ENCODE measurements around the gene FBXW2. TPM values are rescaled to one million over a fixed set of nuclear protein-coding genes. Genes with fewer than 3 reads are reported as not detected.

Gene FBXW2
- total and polyA plus RNA-seq, 2 donors (not counting 1 experiment from before 2014, with no cell fraction given): 33.5 to 77.5 TPM

- Histone ChIP-seq H3K79me2 (ENCODE audit: control insufficient read depth, insufficient read depth, low read length) (peaks cover 46% of the 10 kb centered on the region), H3K27ac (ENCODE audit: insufficient read depth, low read length) (no peak overlapping the region), H3K27me3 (ENCODE audit: control insufficient read depth, insufficient read depth, low read length) (no peaks in the 10 kb centered on the region), H3K36me3 (ENCODE audit: control insufficient read depth, insufficient read depth, low read length) (no peaks in the 10 kb centered on the region), H3K4me3 (replicated peaks in 1 of 4; ENCODE audit: control extremely low read depth in 1 of 4, insufficient read depth in 1 of 4, low read depth in 3 of 4, low read length in 4 of 4) (no peak overlapping the region), H4K20me1 (ENCODE audit: control insufficient read depth, extremely low read depth, insufficient read depth, low read length) (no peaks in the 10 kb centered on the region), H3K4me1 (ENCODE audit: control insufficient read depth, extremely low read depth, insufficient read depth, low read length) (peaks cover 4% of the 10 kb centered on the region), H3K4me2 (ENCODE audit: extremely low read depth, insufficient read depth, low read length) (no peak overlapping the region), H3K9me3 (ENCODE audit: control insufficient read depth, insufficient read depth, low read depth, low read length) (no peaks in the 10 kb centered on the region), H3K9ac (ENCODE audit: insufficient read depth, low read length) (no peak overlapping the region), H2AFZ (ENCODE audit: low read length) (no peak overlapping the region)
- DNase-seq (ENCODE audit: low read depth in 2 of 2): no peak
- TF ChIP-seq CTCF (conservative IDR thresholded peaks at IDR 0.05 in 1 of 2, IDR thresholded peaks at IDR 0.05 in 1 of 2; ENCODE audit: low read depth in 1 of 2, low read length in 2 of 2): no peak
Observed at GRCh38 chr9:120837921-120838320, 44.7 kb upstream of the FBXW2 start.

- no peaks in the 10 kb centered on the region for H3K27me3 ChIP-seq (ENCODE audit: control insufficient read depth, insufficient read depth, low read length)
- H3K79me2 ChIP-seq (ENCODE audit: control insufficient read depth, insufficient read depth, low read length): peaks cover 14% of the 10 kb centered on the region
- H3K9ac ChIP-seq (ENCODE audit: insufficient read depth, low read length): no peak overlapping the region
- no peak overlapping the region for H3K27ac ChIP-seq (ENCODE audit: insufficient read depth, low read length)
- no peak overlapping the region for H3K4me3 ChIP-seq (replicated peaks in 1 of 4; ENCODE audit: control extremely low read depth in 1 of 4, insufficient read depth in 1 of 4, low read depth in 3 of 4, low read length in 4 of 4)
- H3K36me3 ChIP-seq (ENCODE audit: control insufficient read depth, insufficient read depth, low read length): peaks cover 2% of the 10 kb centered on the region
- no peaks in the 10 kb centered on the region for H3K9me3 ChIP-seq (ENCODE audit: control insufficient read depth, insufficient read depth, low read depth, low read length)
- no peak overlapping the region for H3K4me2 ChIP-seq (ENCODE audit: extremely low read depth, insufficient read depth, low read length)
- H2AFZ ChIP-seq (ENCODE audit: low read length): no peak overlapping the region
- TF ChIP-seq CTCF (conservative IDR thresholded peaks at IDR 0.05 in 1 of 2, IDR thresholded peaks at IDR 0.05 in 1 of 2; ENCODE audit: low read depth in 1 of 2, low read length in 2 of 2): no peak
- TF ChIP-seq EZH2 (IDR thresholded peaks at IDR 0.05; ENCODE audit: low read length, missing control alignments): no peak
- H3K4me1 ChIP-seq (ENCODE audit: control insufficient read depth, extremely low read depth, insufficient read depth, low read length): no peaks in the 10 kb centered on the region
- no peaks in the 10 kb centered on the region for H4K20me1 ChIP-seq (ENCODE audit: control insufficient read depth, extremely low read depth, insufficient read depth, low read length)
- DNase-seq (ENCODE audit: low read depth in 2 of 2): no peak
Observed at GRCh38 chr9:120833325-120833724, 40.1 kb upstream of the FBXW2 start.

- Histone ChIP-seq H3K36me3 (ENCODE audit: control insufficient read depth, insufficient read depth, low read length) (peaks cover 2% of the 10 kb centered on the region), H3K9me3 (ENCODE audit: control insufficient read depth, insufficient read depth, low read depth, low read length) (no peaks in the 10 kb centered on the region), H3K27ac (ENCODE audit: insufficient read depth, low read length) (no peak overlapping the region), H4K20me1 (ENCODE audit: control insufficient read depth, extremely low read depth, insufficient read depth, low read length) (no peaks in the 10 kb centered on the region), H3K4me1 (ENCODE audit: control insufficient read depth, extremely low read depth, insufficient read depth, low read length) (no peaks in the 10 kb centered on the region), H3K4me2 (ENCODE audit: extremely low read depth, insufficient read depth, low read length) (no peak overlapping the region), H3K79me2 (ENCODE audit: control insufficient read depth, insufficient read depth, low read length) (peaks cover 9% of the 10 kb centered on the region), H3K27me3 (ENCODE audit: control insufficient read depth, insufficient read depth, low read length) (no peaks in the 10 kb centered on the region), H3K9ac (ENCODE audit: insufficient read depth, low read length) (no peak overlapping the region), H3K4me3 (replicated peaks in 1 of 4; ENCODE audit: control extremely low read depth in 1 of 4, insufficient read depth in 1 of 4, low read depth in 3 of 4, low read length in 4 of 4) (no peak overlapping the region), H2AFZ (ENCODE audit: low read length) (no peak overlapping the region)
- DNase-seq (ENCODE audit: low read depth in 2 of 2): no peak
- TF ChIP-seq CTCF (conservative IDR thresholded peaks at IDR 0.05 in 1 of 2, IDR thresholded peaks at IDR 0.05 in 1 of 2; ENCODE audit: low read depth in 1 of 2, low read length in 2 of 2): no peak
Observed at GRCh38 chr9:120832807-120833206, 39.6 kb upstream of the FBXW2 start.
